OCI-LY3 (cell line): ENCODE measurements around the gene DDX5.
"Not testable (repeated sequence)": the region's sequence is repeated elsewhere in the genome, so short reads cannot be mapped to it uniquely, and the experiment has no call there.

Experiments used
- H2AFZ ChIP-seq: fragments of 200-600, 300-600 bp; shearing (Covaris generic); 2 replicates; pipeline ENCODE4 v1.6.0; 2014; ENCODE audit warnings: antibody characterized with exemption, low read depth, low read length
- H3K27ac ChIP-seq: fragments of 200-600, 300-600 bp; sonication (generic); 2 replicates; pipeline ENCODE4 v1.5.1; 2014; ENCODE audit warnings: mild to moderate bottlenecking, low read length, moderate library complexity, mixed read lengths
- H3K27me3 ChIP-seq: fragments of 200-600, 300-600 bp; sonication (generic); 2 replicates; pipeline ENCODE4 v1.6.1; 2014; ENCODE audit warnings: low read depth, low read length, mixed read lengths
- H3K36me3 ChIP-seq: fragments of 200-600, 300-600 bp; sonication (generic); replicated peaks from 2 replicates; pipeline ENCODE3; 2014; ENCODE audit warnings: low read depth, low read length, mixed read lengths
- H3K4me1 ChIP-seq: fragments of 300-600, 200-600 bp; sonication (generic); 2 replicates; pipeline ENCODE4 v1.6.1; 2014; ENCODE audit warnings: low read length, mixed read lengths
- H3K4me2 ChIP-seq: fragments of 200-600, 300-600 bp; sonication (generic); 2 replicates; pipeline ENCODE4 v1.6.1; 2014; ENCODE audit warnings: low read length, mixed read lengths
- H3K4me3 ChIP-seq: fragments of 300-600, 200-600 bp; sonication (generic); 2 replicates; pipeline ENCODE4 v1.5.1; 2014; ENCODE audit warnings: antibody characterized with exemption, mild to moderate bottlenecking, low read length, moderate library complexity
- H3K79me2 ChIP-seq: fragments of 300-600, 200-600 bp; shearing (Covaris generic); 2 replicates; pipeline ENCODE4 v1.6.1; 2014; ENCODE audit warnings: mild to moderate bottlenecking, low read length, mixed read lengths
- H3K9ac ChIP-seq: fragments of 300-600, 200-600 bp; shearing (Covaris generic); 2 replicates; pipeline ENCODE4 v1.6.0; 2014; ENCODE audit warnings: mild to moderate bottlenecking, low read length, moderate library complexity
- H3K9me3 ChIP-seq: fragments of 200-600, 300-600 bp; shearing (Covaris generic); 2 replicates; pipeline ENCODE4 v1.6.1; 2014; ENCODE audit warnings: low read length, mixed read lengths; ENCODE audit not compliant: insufficient read depth
- H4K20me1 ChIP-seq: fragments of 200-600, 300-600 bp; sonication (generic); 2 replicates; pipeline ENCODE4 v1.6.1; 2016; ENCODE audit warnings: low read length, mixed read lengths; ENCODE audit not compliant: insufficient read depth
- CTCF ChIP-seq: fragments of 200-600, 300-600 bp; sonication (generic); IDR thresholded peaks from 2 replicates; pipeline ENCODE4 v1.5.1; 2014; ENCODE audit warnings: antibody characterized with exemption, low read length, low read depth
- EZH2phosphoT487 ChIP-seq: fragments of 200-600 bp; shearing (Covaris generic); IDR thresholded peaks from 2 replicates; pipeline ENCODE4 v1.6.1; 2018; ENCODE audit warnings: antibody characterized with exemption, mixed run types, low read depth

Gene DDX5

GRCh38 chr17:64470625-64471024 is 35.5 kb downstream of the DDX5 start:
- H3K4me2 ChIP-seq: no peak overlapping the region
- no peaks in the 10 kb centered on the region for H4K20me1 ChIP-seq
- no peaks in the 10 kb centered on the region for H3K79me2 ChIP-seq
- H3K4me3 ChIP-seq: no peak overlapping the region
- H3K36me3 ChIP-seq: no peaks in the 10 kb centered on the region
- TF ChIP-seq CTCF: no peak
- no peak for TF ChIP-seq EZH2phosphoT487
- no peak overlapping the region for H3K27ac ChIP-seq
- no peaks in the 10 kb centered on the region for H3K27me3 ChIP-seq
- H3K9me3 ChIP-seq: no peaks in the 10 kb centered on the region
- no peak overlapping the region for H3K9ac ChIP-seq
- no peaks in the 10 kb centered on the region for H3K4me1 ChIP-seq
- no peak overlapping the region for H2AFZ ChIP-seq

- H3K9ac ChIP-seq, H3K4me2 ChIP-seq, H3K36me3 ChIP-seq, H3K27me3 ChIP-seq, H3K4me3 ChIP-seq, H3K4me1 ChIP-seq, H2AFZ ChIP-seq, H4K20me1 ChIP-seq, H3K27ac ChIP-seq, H3K9me3 ChIP-seq, H3K79me2 ChIP-seq: not testable (repeated sequence)
Measured at GRCh38 chr17:64466834-64467233, 39.3 kb downstream of the DDX5 start.

GRCh38 chr17:64466019-64466735 is 39.9 kb downstream of the DDX5 start:
- H3K36me3 ChIP-seq: no peaks in the 10 kb centered on the region
- no peaks in the 10 kb centered on the region for H3K9me3 ChIP-seq
- H3K9ac ChIP-seq: no peak overlapping the region
- no peak overlapping the region for H3K4me2 ChIP-seq
- no peak overlapping the region for H3K4me3 ChIP-seq
- TF ChIP-seq EZH2phosphoT487: no peak
- no peak overlapping the region for H2AFZ ChIP-seq
- H3K79me2 ChIP-seq: no peaks in the 10 kb centered on the region
- H4K20me1 ChIP-seq: no peaks in the 10 kb centered on the region
- no peak overlapping the region for H3K27ac ChIP-seq
- no peaks in the 10 kb centered on the region for H3K4me1 ChIP-seq
- H3K27me3 ChIP-seq: no peaks in the 10 kb centered on the region

- Histone ChIP-seq H3K9me3 (no peaks in the 10 kb centered on the region), H3K4me2 (no peak overlapping the region), H3K9ac (no peak overlapping the region), H3K27ac (no peak overlapping the region), H4K20me1 (no peaks in the 10 kb centered on the region), H2AFZ (no peak overlapping the region), H3K4me3 (no peak overlapping the region), H3K79me2 (no peaks in the 10 kb centered on the region), H3K36me3 (no peaks in the 10 kb centered on the region), H3K4me1 (peaks cover 5% of the 10 kb centered on the region), H3K27me3 (no peaks in the 10 kb centered on the region)
- TF ChIP-seq EZH2phosphoT487 (no peak), CTCF (no peak)
Measured at GRCh38 chr17:64461788-64462187, 44.3 kb downstream of the DDX5 start.

- no peak overlapping the region for H3K4me3 ChIP-seq
- H3K4me2 ChIP-seq: no peak overlapping the region
- no peaks in the 10 kb centered on the region for H3K79me2 ChIP-seq
- no peaks in the 10 kb centered on the region for H3K36me3 ChIP-seq
- no peak overlapping the region for H3K27ac ChIP-seq
- H4K20me1 ChIP-seq: no peaks in the 10 kb centered on the region
- no peak overlapping the region for H3K9ac ChIP-seq
- peaks cover 14% of the 10 kb centered on the region for H3K4me1 ChIP-seq
- no peaks in the 10 kb centered on the region for H3K27me3 ChIP-seq
- TF ChIP-seq CTCF: no peak
- no peak for TF ChIP-seq EZH2phosphoT487
- no peak overlapping the region for H2AFZ ChIP-seq
- no peaks in the 10 kb centered on the region for H3K9me3 ChIP-seq
Measured at GRCh38 chr17:64460955-64461354, 45.1 kb downstream of the DDX5 start.

GRCh38 chr17:64459818-64460217 is 46.3 kb downstream of the DDX5 start:
- not testable (repeated sequence) for H3K4me3 ChIP-seq, H3K27ac ChIP-seq, H3K9me3 ChIP-seq, H2AFZ ChIP-seq, H3K36me3 ChIP-seq, H3K27me3 ChIP-seq, H3K79me2 ChIP-seq, H3K9ac ChIP-seq, H4K20me1 ChIP-seq, H3K4me2 ChIP-seq
- H3K4me1 ChIP-seq: peaks cover 17% of the 10 kb centered on the region
